ENCODE results near the gene CDCA5.

- no peak for TF ChIP-seq EP300 (IDR thresholded peaks at IDR 0.05)
- TF ChIP-seq CTCF (IDR thresholded peaks at IDR 0.05), result no peak
- no peak for TF ChIP-seq SMC3 (IDR thresholded peaks at IDR 0.05)
- TF ChIP-seq MAX (IDR thresholded peaks at IDR 0.05), result no peak
- TF ChIP-seq CBX2 (IDR thresholded peaks at IDR 0.05; ENCODE audit: borderline replicate concordance, low read depth), result no peak
- no peak for TF ChIP-seq E2F6 (IDR thresholded peaks at IDR 0.05; ENCODE audit: borderline replicate concordance, low read depth)
- TF ChIP-seq POLR2A (IDR thresholded peaks at IDR 0.05; ENCODE audit: low read length), result no peak
- TF ChIP-seq RCOR1 (IDR thresholded peaks at IDR 0.05; ENCODE audit: low read depth, low read length), result no peak
- TF ChIP-seq RAD21 (conservative IDR thresholded peaks at IDR 0.05 in 1 of 2, IDR thresholded peaks at IDR 0.05 in 1 of 2), result no peak
Measured at GRCh38 chr11:65113839-65114238, 30.0 kb upstream of the CDCA5 start.
